Keratinocyte (primary cell): ENCODE results near the gene PYY. TPM values are rescaled to one million over a fixed set of nuclear protein-coding genes. Genes with fewer than 3 reads are reported as not detected.

Experiments
- DNase-seq: peaks from one replicate; pipeline ENCODE4 v3.0.0-alpha.2; 2011; ENCODE audit warnings: low read depth, missing footprints, low spot score
- FAIRE-seq: peaks from 2 replicates; lab custom pipeline; 2011; peaks lifted over from hg19 to GRCh38; lab: Jason Lieb, UNC
- H2AFZ ChIP-seq: 2 replicates; pipeline ENCODE4 v1.6.0; 2012; ENCODE audit warnings: low read length, control low read depth, inconsistent platforms; ENCODE audit not compliant: control insufficient read depth
- H3K27ac ChIP-seq: 2 replicates; pipeline ENCODE4 v1.5.1; 2011; ENCODE audit warnings: low read length; ENCODE audit not compliant: control insufficient read depth, insufficient read depth
- H3K27me3 ChIP-seq: 3 replicates; pipeline ENCODE4 v1.6.0; 2011; ENCODE audit warnings: low read length; ENCODE audit not compliant: control insufficient read depth, insufficient read depth; ENCODE audit errors: extremely low read depth
- H3K36me3 ChIP-seq, 2 experiments: 2 replicates in 1 of 2; 3 replicates in 1 of 2; pipeline ENCODE4 v1.5.1; 2011; ENCODE audit warnings: low read length in 2 of 2, mild to moderate bottlenecking in 1 of 2; ENCODE audit not compliant: control insufficient read depth in 2 of 2, insufficient read depth in 2 of 2; ENCODE audit errors: extremely low read depth in 1 of 2
- H3K4me1 ChIP-seq: 3 replicates; pipeline ENCODE4 v1.5.1; 2011; ENCODE audit warnings: low read length; ENCODE audit not compliant: control insufficient read depth, insufficient read depth; ENCODE audit errors: extremely low read depth
- H3K4me2 ChIP-seq: 3 replicates; pipeline ENCODE4 v1.6.0; 2011; ENCODE audit warnings: low read depth, low read length; ENCODE audit not compliant: control insufficient read depth, insufficient read depth; ENCODE audit errors: extremely low read depth
- H3K4me3 ChIP-seq, 3 experiments: fragments of 200-600 bp in 1 of 3; sonication (generic) in 1 of 3; 2 replicates in 2 of 3; 3 replicates in 1 of 3; pipeline ENCODE4 v1.5.1; 2011 to 2016; ENCODE audit warnings: low read length in 3 of 3, mild to moderate bottlenecking in 3 of 3, control low read depth in 2 of 3, inconsistent platforms in 1 of 3, low read depth in 1 of 3, mixed read lengths in 1 of 3, mixed run types in 1 of 3, moderate library complexity in 1 of 3; ENCODE audit not compliant: control insufficient read depth in 2 of 3, insufficient read depth in 2 of 3; ENCODE audit errors: extremely low read depth in 1 of 3
- H3K79me2 ChIP-seq: 2 replicates; pipeline ENCODE4 v1.6.0; 2012; ENCODE audit warnings: low read length; ENCODE audit not compliant: control insufficient read depth, insufficient read depth
- H3K9ac ChIP-seq: 3 replicates; pipeline ENCODE4 v1.6.0; 2011; ENCODE audit warnings: low read length; ENCODE audit not compliant: control insufficient read depth, insufficient read depth; ENCODE audit errors: extremely low read depth
- H3K9me1 ChIP-seq: 3 replicates; pipeline ENCODE4 v1.6.0; 2011; ENCODE audit warnings: low read length; ENCODE audit not compliant: control insufficient read depth, insufficient read depth; ENCODE audit errors: extremely low read depth
- H3K9me3 ChIP-seq: 2 replicates; pipeline ENCODE4 v1.5.1; 2012; ENCODE audit warnings: low read depth, low read length; ENCODE audit not compliant: control insufficient read depth
- H4K20me1 ChIP-seq: 3 replicates; pipeline ENCODE4 v1.6.0; 2011; ENCODE audit warnings: low read length; ENCODE audit not compliant: control insufficient read depth, insufficient read depth; ENCODE audit errors: extremely low read depth
- EZH2 ChIP-seq: IDR thresholded peaks from one replicate; pipeline ENCODE4 v1.6.1; 2012; ENCODE audit warnings: inconsistent platforms, mild to moderate bottlenecking, low read length, moderate library complexity
- dilution Hi-C: fragments of 300-500 bp; cut with MboI; formaldehyde crosslinking; loops from one replicate; pipeline ENCODE4 v1.7.0; 2020; ENCODE audit warnings: low sequenced_read_pairs; ENCODE audit not compliant: extremely low pct_ligation_motif_present
- polyA plus RNA-seq, 5 experiments: library from polyadenylated mRNA; depleted of rRNA in 3 of 5; stranded (reverse) in 3 of 5; stranded (forward) in 1 of 5; unstranded in 1 of 5; fragments of >200 nt; gene quantifications; 1 replicate in 1 of 5; 2 replicates in 3 of 5; 3 replicates in 1 of 5; pipeline versions ENCODE4 v1.2.1 to v1.2.3, GENCODE V29; 2011 to 2012; ENCODE audit warnings: missing spikeins in 2 of 5, low read depth in 1 of 5, low replicate concordance in 1 of 5
- TF ChIP-seq, protein P1 (sequence below), 3 experiments: IDR thresholded peaks in 1 of 3; conservative IDR thresholded peaks in 1 of 3; optimal IDR thresholded peaks in 1 of 3; 2 replicates in 2 of 3; 3 replicates in 1 of 3; pipeline versions ENCODE3 to v1.5.1; 2011; ENCODE audit warnings: low read length in 3 of 3, mild to moderate bottlenecking in 3 of 3, moderate library complexity in 2 of 3, control low read depth in 1 of 3, inconsistent platforms in 1 of 3; ENCODE audit not compliant: insufficient read depth in 2 of 3; ENCODE audit errors: extremely low read depth in 1 of 3

PYY gene
- polyA plus RNA-seq, 1 donor (not counting 4 experiments of a cell fraction or from before 2014, with no cell fraction given) = not detected

DNA sequence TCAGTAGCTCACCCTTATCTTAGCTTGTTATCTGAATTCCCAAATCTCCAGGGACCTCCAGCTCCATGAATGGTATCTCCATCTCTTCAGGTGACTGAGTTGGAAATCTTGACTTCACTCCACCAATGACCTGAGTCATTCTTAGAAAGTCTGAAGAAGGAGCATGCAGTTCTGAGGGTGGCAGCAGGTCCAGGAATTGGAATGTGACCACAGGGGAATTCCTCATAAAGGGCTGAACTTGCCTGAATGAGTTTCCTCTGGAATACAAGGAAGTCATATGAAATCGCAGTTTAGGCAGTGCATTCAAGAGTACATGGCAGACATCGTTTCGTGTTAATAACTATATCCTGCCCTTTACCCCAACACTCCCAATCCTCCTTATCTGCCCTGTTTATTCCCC lies 12.5 kb upstream of the PYY start:
- H3K4me2 ChIP-seq = no peak overlapping the region
- no peak for TF ChIP-seq EZH2
- TF ChIP-seq, protein P1, sequence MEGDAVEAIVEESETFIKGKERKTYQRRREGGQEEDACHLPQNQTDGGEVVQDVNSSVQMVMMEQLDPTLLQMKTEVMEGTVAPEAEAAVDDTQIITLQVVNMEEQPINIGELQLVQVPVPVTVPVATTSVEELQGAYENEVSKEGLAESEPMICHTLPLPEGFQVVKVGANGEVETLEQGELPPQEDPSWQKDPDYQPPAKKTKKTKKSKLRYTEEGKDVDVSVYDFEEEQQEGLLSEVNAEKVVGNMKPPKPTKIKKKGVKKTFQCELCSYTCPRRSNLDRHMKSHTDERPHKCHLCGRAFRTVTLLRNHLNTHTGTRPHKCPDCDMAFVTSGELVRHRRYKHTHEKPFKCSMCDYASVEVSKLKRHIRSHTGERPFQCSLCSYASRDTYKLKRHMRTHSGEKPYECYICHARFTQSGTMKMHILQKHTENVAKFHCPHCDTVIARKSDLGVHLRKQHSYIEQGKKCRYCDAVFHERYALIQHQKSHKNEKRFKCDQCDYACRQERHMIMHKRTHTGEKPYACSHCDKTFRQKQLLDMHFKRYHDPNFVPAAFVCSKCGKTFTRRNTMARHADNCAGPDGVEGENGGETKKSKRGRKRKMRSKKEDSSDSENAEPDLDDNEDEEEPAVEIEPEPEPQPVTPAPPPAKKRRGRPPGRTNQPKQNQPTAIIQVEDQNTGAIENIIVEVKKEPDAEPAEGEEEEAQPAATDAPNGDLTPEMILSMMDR (optimal IDR thresholded peaks at IDR 0.05 in 1 of 3, IDR thresholded peaks at IDR 0.05 in 1 of 3, conservative IDR thresholded peaks at IDR 0.05 in 1 of 3; ENCODE audit: extremely low read depth in 1 of 3, insufficient read depth in 2 of 3, low read length in 3 of 3) = no peak

DNA sequence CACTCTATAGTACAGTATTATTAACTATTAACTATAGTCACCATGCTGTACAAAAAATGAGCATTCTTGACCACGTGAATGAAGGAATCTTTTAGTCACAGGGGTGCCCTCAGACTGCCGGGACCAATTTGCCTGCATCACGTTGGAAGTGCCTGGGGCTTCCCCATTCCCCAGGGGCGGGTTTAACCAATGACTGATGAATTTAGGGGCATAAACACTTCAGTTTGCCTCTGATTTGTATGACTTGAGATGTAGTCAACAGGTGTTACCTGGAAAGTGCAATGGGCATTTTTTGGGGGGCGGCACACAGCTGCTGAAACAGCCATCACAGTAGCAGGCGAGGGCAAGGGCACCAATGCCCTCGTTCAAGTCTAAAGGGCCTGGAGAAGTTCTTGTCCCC lies 8.7 kb upstream of the PYY start:
- dilution Hi-C loops = no loop called here
- Histone ChIP-seq H4K20me1 (no peaks in the 10 kb centered on the region), H3K4me1 (no peaks in the 10 kb centered on the region), H3K9me1 (no peaks in the 10 kb centered on the region), H2AFZ (no peak overlapping the region), H3K9ac (no peak overlapping the region), H3K79me2 (no peaks in the 10 kb centered on the region), H3K36me3 (no peaks in the 10 kb centered on the region), H3K9me3 (no peaks in the 10 kb centered on the region), H3K4me2 (no peak overlapping the region), H3K4me3 (no peak overlapping the region), H3K27me3 (no peaks in the 10 kb centered on the region), H3K27ac (no peak overlapping the region)
- FAIRE-seq (no peak), DNase-seq (no peak)
- TF ChIP-seq EZH2 = no peak
- TF ChIP-seq, protein P1 (optimal IDR thresholded peaks at IDR 0.05 in 1 of 3, IDR thresholded peaks at IDR 0.05 in 1 of 3, conservative IDR thresholded peaks at IDR 0.05 in 1 of 3; ENCODE audit: extremely low read depth in 1 of 3, insufficient read depth in 2 of 3, low read length in 3 of 3) = no peak

More for the DNA sequence above, 12.5 kb upstream of the PYY start:
- Histone ChIP-seq H4K20me1 (no peaks in the 10 kb centered on the region), H3K36me3 (no peaks in the 10 kb centered on the region), H3K9ac (no peak overlapping the region), H3K9me1 (no peaks in the 10 kb centered on the region), H3K4me1 (no peaks in the 10 kb centered on the region), H3K27ac (no peak overlapping the region), H3K79me2 (no peaks in the 10 kb centered on the region), H3K9me3 (no peaks in the 10 kb centered on the region), H3K27me3 (no peaks in the 10 kb centered on the region), H2AFZ (no peak overlapping the region), H3K4me3 (no peak overlapping the region)
- DNase-seq (no peak), FAIRE-seq (peak; percentile 90)
- dilution Hi-C loops = no loop called here
